Osteocyte (in vitro differentiated cells): ENCODE measurements around the gene ALDH1L2. TPM values are rescaled to one million over a fixed set of nuclear protein-coding genes. Genes with fewer than 3 reads are reported as not detected.

Experiments
- DNase-seq: peaks from one replicate; pipeline ENCODE4 v3.0.0; 2021; ENCODE audit warnings: mixed read lengths; ENCODE audit not compliant: unreplicated experiment; ENCODE audit errors: extremely low spot score
- H3K27ac Mint-ChIP-seq: one replicate; pipeline ENCODE4 v1.8.0; 2021; ENCODE audit warnings: mild to moderate bottlenecking, mixed read lengths; ENCODE audit not compliant: unreplicated experiment
- H3K27me3 Mint-ChIP-seq: one replicate; pipeline ENCODE4 v1.8.0; 2021; ENCODE audit warnings: mixed read lengths; ENCODE audit not compliant: unreplicated experiment
- H3K36me3 Mint-ChIP-seq: one replicate; pipeline ENCODE4 v1.8.0; 2021; ENCODE audit warnings: mixed read lengths; ENCODE audit not compliant: unreplicated experiment
- H3K4me1 Mint-ChIP-seq: one replicate; pipeline ENCODE4 v1.8.0; 2021; ENCODE audit warnings: mixed read lengths; ENCODE audit not compliant: unreplicated experiment
- H3K4me3 Mint-ChIP-seq: one replicate; pipeline ENCODE4 v1.8.0; 2021; ENCODE audit warnings: mild to moderate bottlenecking, moderate library complexity, mixed read lengths; ENCODE audit not compliant: unreplicated experiment
- H3K9me3 Mint-ChIP-seq: one replicate; pipeline ENCODE4 v1.8.0; 2021; ENCODE audit warnings: mixed read lengths; ENCODE audit not compliant: unreplicated experiment
- total RNA-seq: library from RNA; stranded (reverse); gene quantifications from 2 replicates; pipeline ENCODE4 v1.2.1, GENCODE V29; 2021
- TF ChIP-seq, protein P1 (sequence below): fragments of 200-600 bp; sonication (generic); IDR thresholded peaks from 2 replicates; pipeline ENCODE4 v1.5.0; 2021; ENCODE audit warnings: antibody characterized with exemption, mild to moderate bottlenecking, moderate library complexity

ALDH1L2 gene
- total RNA-seq, 1 donor from 2014 or later: 85.5 TPM

DNA sequence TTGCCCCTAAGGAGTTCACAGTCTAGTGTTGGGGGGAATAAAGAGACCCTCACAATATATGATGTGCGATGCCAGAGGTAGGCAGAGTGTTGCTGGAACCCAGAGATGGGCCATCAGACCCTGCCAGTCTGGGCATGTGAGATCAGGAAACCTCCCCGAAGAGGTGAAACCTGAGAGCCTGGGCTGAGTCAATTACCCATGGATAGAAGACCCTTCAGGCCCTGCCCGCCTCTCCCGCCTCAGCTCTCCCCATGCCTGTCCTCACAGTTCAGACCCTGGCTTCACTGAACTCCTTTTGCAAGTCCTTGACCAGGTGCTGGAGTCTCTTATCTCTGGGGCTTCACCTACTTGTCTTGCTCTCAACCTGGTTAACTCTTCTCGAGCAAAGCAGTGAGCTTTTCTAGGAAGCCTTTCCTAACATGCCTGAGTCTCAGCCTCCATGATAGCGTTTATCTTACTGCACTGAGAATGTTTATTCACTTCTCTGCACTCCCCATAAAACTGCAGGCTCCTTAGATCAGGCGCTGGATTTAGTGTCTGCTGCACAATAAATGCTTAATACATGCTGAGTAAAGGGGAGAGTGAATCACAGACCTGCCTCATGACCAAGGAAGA is 19.6 kb downstream of the ALDH1L2 start:
- Mint-ChIP-seq H3K27ac (no peak overlapping the region), H3K4me3 (no peak overlapping the region), H3K4me1 (peaks cover 3% of the 10 kb centered on the region), H3K27me3 (no peaks in the 10 kb centered on the region), H3K36me3 (peaks cover 74% of the 10 kb centered on the region), H3K9me3 (no peaks in the 10 kb centered on the region)
- no peak for DNase-seq
- TF ChIP-seq, protein P1, sequence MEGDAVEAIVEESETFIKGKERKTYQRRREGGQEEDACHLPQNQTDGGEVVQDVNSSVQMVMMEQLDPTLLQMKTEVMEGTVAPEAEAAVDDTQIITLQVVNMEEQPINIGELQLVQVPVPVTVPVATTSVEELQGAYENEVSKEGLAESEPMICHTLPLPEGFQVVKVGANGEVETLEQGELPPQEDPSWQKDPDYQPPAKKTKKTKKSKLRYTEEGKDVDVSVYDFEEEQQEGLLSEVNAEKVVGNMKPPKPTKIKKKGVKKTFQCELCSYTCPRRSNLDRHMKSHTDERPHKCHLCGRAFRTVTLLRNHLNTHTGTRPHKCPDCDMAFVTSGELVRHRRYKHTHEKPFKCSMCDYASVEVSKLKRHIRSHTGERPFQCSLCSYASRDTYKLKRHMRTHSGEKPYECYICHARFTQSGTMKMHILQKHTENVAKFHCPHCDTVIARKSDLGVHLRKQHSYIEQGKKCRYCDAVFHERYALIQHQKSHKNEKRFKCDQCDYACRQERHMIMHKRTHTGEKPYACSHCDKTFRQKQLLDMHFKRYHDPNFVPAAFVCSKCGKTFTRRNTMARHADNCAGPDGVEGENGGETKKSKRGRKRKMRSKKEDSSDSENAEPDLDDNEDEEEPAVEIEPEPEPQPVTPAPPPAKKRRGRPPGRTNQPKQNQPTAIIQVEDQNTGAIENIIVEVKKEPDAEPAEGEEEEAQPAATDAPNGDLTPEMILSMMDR: no peak

DNA sequence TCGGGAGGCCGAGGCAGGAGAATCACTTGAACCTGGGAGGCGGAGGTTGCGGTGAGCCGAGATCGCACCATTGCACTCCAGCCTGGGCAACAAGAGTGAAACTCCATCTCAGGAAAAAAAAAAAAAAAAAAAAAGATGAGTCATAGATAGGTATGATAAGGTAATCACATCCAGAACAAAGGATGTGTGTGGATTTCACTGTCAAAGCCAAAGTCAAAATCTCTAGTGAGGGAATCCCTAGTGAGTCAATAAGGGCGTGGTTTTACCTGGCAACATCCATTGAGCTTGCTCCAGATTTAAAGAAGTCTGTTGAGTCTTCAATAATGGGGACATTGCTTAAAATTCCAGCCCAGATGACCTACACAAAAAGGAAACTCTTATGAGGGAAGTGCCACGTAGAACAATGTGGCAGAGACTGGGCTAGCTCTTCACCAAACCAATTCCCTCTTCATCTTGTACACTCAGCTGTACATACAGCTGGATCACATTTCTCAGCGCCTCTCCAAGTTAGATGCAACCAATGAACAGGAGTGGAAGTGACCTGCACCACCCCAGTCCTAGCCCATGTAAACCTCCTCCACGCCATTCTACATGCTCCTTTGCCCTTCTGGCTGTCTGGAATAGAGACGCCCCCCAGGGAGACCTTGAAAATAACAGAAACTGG is 23.4 kb downstream of the ALDH1L2 start:
- Mint-ChIP-seq H3K27me3 (no peaks in the 10 kb centered on the region), H3K4me1 (no peaks in the 10 kb centered on the region), H3K36me3 (peaks cover 78% of the 10 kb centered on the region), H3K9me3 (peaks cover 15% of the 10 kb centered on the region), H3K27ac (no peak overlapping the region), H3K4me3 (no peak overlapping the region)
- TF ChIP-seq, protein P1: no peak
- DNase-seq: no peak

DNA sequence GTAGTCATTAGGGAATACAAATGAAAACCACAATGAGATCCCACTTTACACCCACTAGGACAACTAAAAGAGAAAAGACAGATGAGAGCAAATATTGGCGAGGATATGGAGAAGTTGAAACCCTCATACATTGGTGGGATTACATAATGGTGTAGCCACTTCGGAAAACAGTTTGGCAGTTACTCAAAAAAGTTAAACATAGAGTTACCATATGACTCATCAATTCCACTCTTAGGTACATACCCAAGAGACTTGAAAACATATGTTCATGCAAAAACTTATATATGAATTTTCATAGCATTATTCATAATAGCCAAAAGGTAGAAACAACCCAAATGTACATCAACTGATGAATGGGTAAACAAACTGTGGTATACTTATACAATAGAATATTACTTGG is 27.1 kb downstream of the ALDH1L2 start:
- TF ChIP-seq, protein P1: no peak
- H3K36me3 Mint-ChIP-seq: peaks cover 74% of the 10 kb centered on the region
- no peaks in the 10 kb centered on the region for H3K27me3 Mint-ChIP-seq
- DNase-seq: no peak
- no peaks in the 10 kb centered on the region for H3K4me1 Mint-ChIP-seq
- no peak overlapping the region for H3K27ac Mint-ChIP-seq
- peaks cover 26% of the 10 kb centered on the region for H3K9me3 Mint-ChIP-seq
- H3K4me3 Mint-ChIP-seq: no peak overlapping the region

DNA sequence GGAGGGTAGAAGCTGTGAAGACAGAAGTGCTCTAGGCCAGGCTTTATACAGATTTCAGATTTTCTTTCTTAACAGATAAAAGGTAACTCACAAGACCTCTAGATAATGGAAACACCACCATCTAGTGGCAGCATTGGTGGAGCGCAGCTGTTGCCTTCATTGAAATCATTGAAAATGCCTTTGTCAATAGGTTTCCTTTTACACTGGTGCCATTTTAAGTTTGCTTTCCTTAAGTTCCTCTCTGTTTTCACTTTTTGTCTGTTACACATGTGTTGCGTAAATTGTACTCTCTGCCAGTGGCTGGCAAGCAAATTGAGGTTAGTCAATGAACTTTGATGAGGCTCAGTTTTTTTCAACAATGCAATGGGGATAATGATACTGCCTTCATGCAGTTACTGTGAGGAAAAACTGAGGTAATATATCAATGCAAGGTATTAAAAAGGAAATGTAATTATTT is 31.1 kb downstream of the ALDH1L2 start:
- Mint-ChIP-seq H3K9me3 (peaks cover 26% of the 10 kb centered on the region), H3K4me1 (no peaks in the 10 kb centered on the region), H3K36me3 (peaks cover 68% of the 10 kb centered on the region), H3K4me3 (no peak overlapping the region), H3K27ac (no peak overlapping the region), H3K27me3 (no peaks in the 10 kb centered on the region)
- DNase-seq: no peak
- TF ChIP-seq, protein P1: peak; percentile 94

DNA sequence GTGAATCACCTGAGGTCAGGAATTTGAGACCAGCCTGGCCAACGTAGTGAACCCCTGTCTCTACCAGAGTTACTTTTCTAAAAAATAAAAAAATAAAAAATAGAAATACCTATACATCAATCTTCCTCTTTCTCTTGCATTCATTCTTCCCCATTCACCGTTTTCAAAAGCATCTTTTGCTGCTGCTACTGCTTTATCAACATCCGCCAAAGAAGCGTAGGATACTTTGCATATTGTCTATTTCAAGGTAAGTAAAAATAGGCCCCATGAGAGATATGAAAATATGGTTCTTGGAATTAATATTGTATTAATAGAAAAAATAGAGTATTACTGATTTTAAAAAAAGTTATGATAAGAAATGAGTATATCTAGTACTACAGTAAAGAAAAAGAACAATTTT is 32.3 kb downstream of the ALDH1L2 start:
- no peak for DNase-seq
- Mint-ChIP-seq H3K4me3 (no peak overlapping the region), H3K27ac (no peak overlapping the region), H3K9me3 (peaks cover 21% of the 10 kb centered on the region), H3K4me1 (no peaks in the 10 kb centered on the region), H3K36me3 (peaks cover 64% of the 10 kb centered on the region), H3K27me3 (no peaks in the 10 kb centered on the region)
- TF ChIP-seq, protein P1: no peak
